ENCODE data around the gene HOOK2.

HOOK2 gene

GRCh38 chr19:12784871-12785430 is 9.6 kb upstream of the HOOK2 start (continued):
- TF ChIP-seq ZNF223 (tag by site-specific recombination; IDR thresholded peaks at IDR 0.05) (no peak), SCRT2 (tag by site-specific recombination; IDR thresholded peaks at IDR 0.05) (peak; percentile 59), ZNF48 (tag by site-specific recombination; IDR thresholded peaks at IDR 0.05) (no peak), ZNF768 (tag by site-specific recombination; IDR thresholded peaks at IDR 0.05) (no peak), ZNF654 (tag by site-specific recombination; IDR thresholded peaks at IDR 0.05; ENCODE audit: low read depth) (no peak), ZNF600 (tag by site-specific recombination; IDR thresholded peaks at IDR 0.05) (0 out of 2 replicates have a peak, but pooled peaks have one; percentile 25), ZNF146 (tag by site-specific recombination; IDR thresholded peaks at IDR 0.05) (no peak), ZIC2 (tag by site-specific recombination; IDR thresholded peaks at IDR 0.05) (no peak), SP7 (tag by site-specific recombination; IDR thresholded peaks at IDR 0.05) (0 out of 2 replicates have a peak, but pooled peaks have one; percentile 20), ZNF155 (tag by site-specific recombination; IDR thresholded peaks at IDR 0.05) (peak; percentile 72; the same call in 1 of the 2 replicates), ZNF473 (tag by site-specific recombination; IDR thresholded peaks at IDR 0.05) (0 out of 2 replicates have a peak, but pooled peaks have one; percentile 59), YY1 (tag by site-specific recombination; IDR thresholded peaks at IDR 0.05) (no peak), ZNF776 (tag by site-specific recombination; IDR thresholded peaks at IDR 0.05; ENCODE audit: borderline replicate concordance) (no peak; the same call in 1 of the 2 replicates), ZNF596 (tag by site-specific recombination; IDR thresholded peaks at IDR 0.05) (no peak), ZSCAN23 (tag by site-specific recombination; IDR thresholded peaks at IDR 0.05) (no peak), ZBTB26 (tag by site-specific recombination; optimal IDR thresholded peaks at IDR 0.05) (no peak), ZBTB49 (tag by site-specific recombination; IDR thresholded peaks at IDR 0.05; ENCODE audit: low read depth) (no peak)
- TF ChIP-seq, protein P1, sequence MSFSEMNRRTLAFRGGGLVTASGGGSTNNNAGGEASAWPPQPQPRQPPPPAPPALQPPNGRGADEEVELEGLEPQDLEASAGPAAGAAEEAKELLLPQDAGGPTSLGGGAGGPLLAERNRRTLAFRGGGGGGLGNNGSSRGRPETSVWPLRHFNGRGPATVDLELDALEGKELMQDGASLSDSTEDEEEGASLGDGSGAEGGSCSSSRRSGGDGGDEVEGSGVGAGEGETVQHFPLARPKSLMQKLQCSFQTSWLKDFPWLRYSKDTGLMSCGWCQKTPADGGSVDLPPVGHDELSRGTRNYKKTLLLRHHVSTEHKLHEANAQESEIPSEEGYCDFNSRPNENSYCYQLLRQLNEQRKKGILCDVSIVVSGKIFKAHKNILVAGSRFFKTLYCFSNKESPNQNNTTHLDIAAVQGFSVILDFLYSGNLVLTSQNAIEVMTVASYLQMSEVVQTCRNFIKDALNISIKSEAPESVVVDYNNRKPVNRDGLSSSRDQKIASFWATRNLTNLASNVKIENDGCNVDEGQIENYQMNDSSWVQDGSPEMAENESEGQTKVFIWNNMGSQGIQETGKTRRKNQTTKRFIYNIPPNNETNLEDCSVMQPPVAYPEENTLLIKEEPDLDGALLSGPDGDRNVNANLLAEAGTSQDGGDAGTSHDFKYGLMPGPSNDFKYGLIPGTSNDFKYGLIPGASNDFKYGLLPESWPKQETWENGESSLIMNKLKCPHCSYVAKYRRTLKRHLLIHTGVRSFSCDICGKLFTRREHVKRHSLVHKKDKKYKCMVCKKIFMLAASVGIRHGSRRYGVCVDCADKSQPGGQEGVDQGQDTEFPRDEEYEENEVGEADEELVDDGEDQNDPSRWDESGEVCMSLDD (tag by site-specific recombination; IDR thresholded peaks at IDR 0.05), result 0 out of 2 replicates have a peak, but pooled peaks have one; percentile 9
- TF ChIP-seq, protein P2, sequence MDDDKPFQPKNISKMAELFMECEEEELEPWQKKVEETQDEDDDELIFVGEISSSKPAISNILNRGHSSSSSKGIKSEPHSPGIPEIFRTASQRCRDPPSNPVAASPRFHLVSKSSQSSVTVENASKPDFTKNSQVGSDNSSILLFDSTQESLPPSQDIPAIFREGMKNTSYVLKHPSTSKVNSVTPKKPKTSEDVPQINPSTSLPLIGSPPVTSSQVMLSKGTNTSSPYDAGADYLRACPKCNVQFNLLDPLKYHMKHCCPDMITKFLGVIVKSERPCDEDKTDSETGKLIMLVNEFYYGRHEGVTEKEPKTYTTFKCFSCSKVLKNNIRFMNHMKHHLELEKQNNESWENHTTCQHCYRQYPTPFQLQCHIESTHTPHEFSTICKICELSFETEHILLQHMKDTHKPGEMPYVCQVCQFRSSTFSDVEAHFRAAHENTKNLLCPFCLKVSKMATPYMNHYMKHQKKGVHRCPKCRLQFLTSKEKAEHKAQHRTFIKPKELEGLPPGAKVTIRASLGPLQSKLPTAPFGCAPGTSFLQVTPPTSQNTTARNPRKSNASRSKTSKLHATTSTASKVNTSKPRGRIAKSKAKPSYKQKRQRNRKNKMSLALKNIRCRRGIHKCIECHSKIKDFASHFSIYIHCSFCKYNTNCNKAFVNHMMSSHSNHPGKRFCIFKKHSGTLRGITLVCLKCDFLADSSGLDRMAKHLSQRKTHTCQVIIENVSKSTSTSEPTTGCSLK (tag by site-specific recombination; IDR thresholded peaks at IDR 0.05), result no peak
- TF ChIP-seq, protein P3, sequence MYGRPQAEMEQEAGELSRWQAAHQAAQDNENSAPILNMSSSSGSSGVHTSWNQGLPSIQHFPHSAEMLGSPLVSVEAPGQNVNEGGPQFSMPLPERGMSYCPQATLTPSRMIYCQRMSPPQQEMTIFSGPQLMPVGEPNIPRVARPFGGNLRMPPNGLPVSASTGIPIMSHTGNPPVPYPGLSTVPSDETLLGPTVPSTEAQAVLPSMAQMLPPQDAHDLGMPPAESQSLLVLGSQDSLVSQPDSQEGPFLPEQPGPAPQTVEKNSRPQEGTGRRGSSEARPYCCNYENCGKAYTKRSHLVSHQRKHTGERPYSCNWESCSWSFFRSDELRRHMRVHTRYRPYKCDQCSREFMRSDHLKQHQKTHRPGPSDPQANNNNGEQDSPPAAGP (tag by site-specific recombination; IDR thresholded peaks at IDR 0.05), result no peak
- TF ChIP-seq, protein P4, sequence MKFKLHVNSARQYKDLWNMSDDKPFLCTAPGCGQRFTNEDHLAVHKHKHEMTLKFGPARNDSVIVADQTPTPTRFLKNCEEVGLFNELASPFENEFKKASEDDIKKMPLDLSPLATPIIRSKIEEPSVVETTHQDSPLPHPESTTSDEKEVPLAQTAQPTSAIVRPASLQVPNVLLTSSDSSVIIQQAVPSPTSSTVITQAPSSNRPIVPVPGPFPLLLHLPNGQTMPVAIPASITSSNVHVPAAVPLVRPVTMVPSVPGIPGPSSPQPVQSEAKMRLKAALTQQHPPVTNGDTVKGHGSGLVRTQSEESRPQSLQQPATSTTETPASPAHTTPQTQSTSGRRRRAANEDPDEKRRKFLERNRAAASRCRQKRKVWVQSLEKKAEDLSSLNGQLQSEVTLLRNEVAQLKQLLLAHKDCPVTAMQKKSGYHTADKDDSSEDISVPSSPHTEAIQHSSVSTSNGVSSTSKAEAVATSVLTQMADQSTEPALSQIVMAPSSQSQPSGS (tag by site-specific recombination; IDR thresholded peaks at IDR 0.05; ENCODE audit: low read depth), result no peak
- TF ChIP-seq, protein P5, sequence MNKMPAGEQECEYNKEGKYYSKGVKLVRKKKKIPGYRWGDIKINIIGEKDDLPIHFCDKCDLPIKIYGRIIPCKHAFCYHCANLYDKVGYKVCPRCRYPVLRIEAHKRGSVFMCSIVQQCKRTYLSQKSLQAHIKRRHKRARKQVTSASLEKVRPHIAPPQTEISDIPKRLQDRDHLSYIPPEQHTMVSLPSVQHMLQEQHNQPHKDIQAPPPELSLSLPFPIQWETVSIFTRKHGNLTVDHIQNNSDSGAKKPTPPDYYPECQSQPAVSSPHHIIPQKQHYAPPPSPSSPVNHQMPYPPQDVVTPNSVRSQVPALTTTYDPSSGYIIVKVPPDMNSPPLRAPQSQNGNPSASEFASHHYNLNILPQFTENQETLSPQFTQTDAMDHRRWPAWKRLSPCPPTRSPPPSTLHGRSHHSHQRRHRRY (tag by site-specific recombination; IDR thresholded peaks at IDR 0.05), result 0 out of 2 replicates have a peak, but pooled peaks have one; percentile 14
- TF ChIP-seq, protein P6, sequence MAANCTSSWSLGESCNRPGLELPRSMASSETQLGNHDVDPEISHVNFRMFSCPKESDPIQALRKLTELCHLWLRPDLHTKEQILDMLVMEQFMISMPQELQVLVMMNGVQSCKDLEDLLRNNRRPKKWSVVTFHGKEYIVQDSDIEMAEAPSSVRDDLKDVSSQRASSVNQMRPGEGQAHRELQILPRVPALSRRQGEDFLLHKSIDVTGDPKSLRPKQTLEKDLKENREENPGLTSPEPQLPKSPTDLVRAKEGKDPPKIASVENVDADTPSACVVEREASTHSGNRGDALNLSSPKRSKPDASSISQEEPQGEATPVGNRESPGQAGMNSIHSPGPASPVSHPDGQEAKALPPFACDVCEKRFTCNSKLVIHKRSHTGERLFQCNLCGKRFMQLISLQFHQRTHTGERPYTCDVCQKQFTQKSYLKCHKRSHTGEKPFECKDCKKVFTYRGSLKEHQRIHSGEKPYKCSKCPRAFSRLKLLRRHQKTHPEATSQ (tag by site-specific recombination; IDR thresholded peaks at IDR 0.05), result no peak

Data from HEK293 (cell line).